Right renal cortex interstitium (tissue), 3 donors: ENCODE measurements around the gene TMEM165. TPM values are rescaled to one million over a fixed set of nuclear protein-coding genes. Genes with fewer than 3 reads are reported as not detected.
A peak's percentile ranks its signal among the peaks of the same experiment; 100 is the strongest.

Source experiments
- DNase-seq, 3 donors: peaks; one replicate each; pipeline ENCODE4 v3.0.0-alpha.2; 2013; ENCODE audit warnings: low read depth in 3 of 3, low spot score in 2 of 3
- polyA plus RNA-seq, 3 donors: library from polyadenylated mRNA; unstranded; fragments of 120-200 nt; gene quantifications; one replicate each; pipeline ENCODE4 v1.2.1, GENCODE V29; 2013; ENCODE audit not compliant: insufficient read length in 3 of 3

Gene TMEM165
- polyA plus RNA-seq, 3 donors: 74.2 to 88.2 (median 78.5) TPM

- no peak for DNase-seq
Measured at GRCh38 chr4:55447108-55447708, 51.5 kb downstream of the TMEM165 start.

GRCh38 chr4:55447831-55448230 is 52.1 kb downstream of the TMEM165 start:
- DNase-seq: peak; percentile 15 to 36 (median 18)

GRCh38 chr4:55450566-55450965 is 54.8 kb downstream of the TMEM165 start:
- DNase-seq: no peak

GRCh38 chr4:55458164-55458563 is 62.4 kb downstream of the TMEM165 start:
- no peak for DNase-seq

GRCh38 chr4:55458611-55459010 is 62.9 kb downstream of the TMEM165 start:
- no peak for DNase-seq

GRCh38 chr4:55466001-55466400 is 70.2 kb downstream of the TMEM165 start:
- no peak for DNase-seq

- DNase-seq: no peak
Measured at GRCh38 chr4:55468724-55469123, 73.0 kb downstream of the TMEM165 start.

GRCh38 chr4:55469979-55470378 is 74.2 kb downstream of the TMEM165 start:
- DNase-seq: no peak

Other genes starting within 250 kb of the TMEM165 start
- gene SRD5A3, start 49.7 kb upstream of the TMEM165 start, polyA plus RNA-seq: 10 to 100 TPM; 17.7 to 22.6 (median 22.1) TPM
- gene CLOCK, start 151.0 kb downstream of the TMEM165 start, polyA plus RNA-seq: 10 to 100 TPM; 19.7 to 22.5 (median 20.8) TPM
- not detected for gene PDCL2, start 196.3 kb downstream of the TMEM165 start, polyA plus RNA-seq
- gene NMU, start 240.3 kb downstream of the TMEM165 start, polyA plus RNA-seq: 10 to 100 TPM in 2 of 3 donors, 1 to 10 TPM in 1; 9.1 to 10.8 (median 10.7) TPM